Duodenal mucosa (tissue), 2 donors: Measurements from ENCODE around the gene UBE2E1.
"Not testable (repeated sequence)": the region's sequence is repeated elsewhere in the genome, so short reads cannot be mapped to it uniquely, and the experiment has no call there.

Experiments
- H3K27ac ChIP-seq: one replicate; pipeline ENCODE4 v1.7.0; 2013; ENCODE audit warnings: low read depth, low read length
- H3K27me3 ChIP-seq, 2 donors: one replicate each; pipeline ENCODE4 v1.7.0; 2013; ENCODE audit warnings: low read length in 2 of 2, control low read depth in 1 of 2; ENCODE audit not compliant: insufficient read depth in 2 of 2, control insufficient read depth in 1 of 2
- H3K36me3 ChIP-seq, 2 donors: one replicate each; pipeline ENCODE4 v1.7.0; 2013; ENCODE audit warnings: low read length in 2 of 2, control low read depth in 1 of 2; ENCODE audit not compliant: insufficient read depth in 2 of 2, control insufficient read depth in 1 of 2
- H3K4me1 ChIP-seq, 2 donors: one replicate each; pipeline ENCODE4 v1.7.0; 2013; ENCODE audit warnings: low read length in 2 of 2, control low read depth in 1 of 2; ENCODE audit not compliant: insufficient read depth in 2 of 2, control insufficient read depth in 1 of 2
- H3K4me3 ChIP-seq, 2 donors: one replicate each; pipeline ENCODE4 v1.7.0; 2013; ENCODE audit warnings: low read length in 2 of 2, low read depth in 1 of 2
- H3K9ac ChIP-seq, 2 donors: one replicate each; pipeline ENCODE4 v1.7.0; 2013; ENCODE audit warnings: low read length in 2 of 2, low read depth in 1 of 2
- H3K9me3 ChIP-seq, 2 donors: one replicate each; pipeline ENCODE4 v1.7.0; 2013; ENCODE audit warnings: low read length in 2 of 2, control low read depth in 1 of 2; ENCODE audit not compliant: control insufficient read depth in 1 of 2

The UBE2E1 gene

DNA sequence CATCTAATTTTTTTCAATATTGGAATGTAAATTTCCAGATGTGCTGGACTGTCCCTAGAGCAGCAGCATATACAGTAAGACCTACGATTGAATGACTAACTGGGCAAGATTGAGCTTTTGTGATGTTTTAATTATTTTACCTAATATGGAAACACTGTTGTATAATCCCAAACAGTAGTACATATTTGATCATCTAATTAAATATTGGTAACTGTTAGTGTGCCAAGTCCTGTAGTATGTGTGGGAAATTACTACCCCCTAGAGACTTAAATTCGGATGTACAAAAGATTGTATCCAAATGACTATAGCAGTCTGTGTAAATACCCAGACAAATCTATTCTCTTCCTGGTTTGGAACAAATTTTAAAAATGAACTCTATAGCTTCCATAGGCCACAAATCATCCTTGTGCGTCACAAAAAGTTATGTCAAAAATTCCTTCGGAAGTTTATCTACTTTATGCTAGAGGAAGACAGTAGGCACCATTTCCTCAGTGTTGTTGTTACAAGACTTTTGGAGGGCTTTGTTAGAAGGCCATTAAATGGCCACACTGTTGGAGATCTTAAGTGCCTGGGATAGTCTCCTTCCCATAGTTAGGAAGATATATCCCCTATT lies 69.5 kb downstream of the UBE2E1 start:
- H3K27me3 ChIP-seq, result no peaks in the 10 kb centered on the region
- peaks cover 0 to 6% of the 10 kb centered on the region in 2 donors for H3K4me1 ChIP-seq
- no peaks in the 10 kb centered on the region for H3K9me3 ChIP-seq
- no peak overlapping the region for H3K4me3 ChIP-seq
- H3K36me3 ChIP-seq, result peaks cover 0 to 2% of the 10 kb centered on the region in 2 donors
- H3K27ac ChIP-seq, result no peak overlapping the region
- H3K9ac ChIP-seq, result no peak overlapping the region

DNA sequence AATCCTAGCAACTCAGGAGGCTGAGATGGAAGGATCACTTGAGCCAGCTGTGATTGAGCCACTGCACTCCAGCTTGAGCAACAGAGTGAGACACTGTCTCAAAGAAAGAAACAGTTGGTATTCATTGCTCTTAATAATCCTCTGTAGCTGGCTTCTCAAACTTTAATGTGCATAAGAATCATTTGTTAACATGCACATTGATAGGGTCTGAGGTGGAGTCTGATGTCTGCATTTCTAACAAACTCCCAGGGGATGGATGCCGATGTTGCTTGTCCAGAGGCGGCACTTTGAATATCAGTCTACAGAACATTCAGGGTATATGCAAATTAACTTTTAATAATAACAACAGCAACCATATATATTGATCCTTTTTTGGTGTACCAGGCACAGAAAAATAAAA lies 71.2 kb downstream of the UBE2E1 start:
- Histone ChIP-seq H3K9me3 (no peaks in the 10 kb centered on the region), H3K27me3 (no peaks in the 10 kb centered on the region), H3K4me3 (no peak overlapping the region), H3K4me1 (peaks cover 0 to 6% of the 10 kb centered on the region in 2 donors), H3K36me3 (peaks cover 2 to 5% of the 10 kb centered on the region in 2 donors), H3K9ac (no peak overlapping the region), H3K27ac (no peak overlapping the region)

DNA sequence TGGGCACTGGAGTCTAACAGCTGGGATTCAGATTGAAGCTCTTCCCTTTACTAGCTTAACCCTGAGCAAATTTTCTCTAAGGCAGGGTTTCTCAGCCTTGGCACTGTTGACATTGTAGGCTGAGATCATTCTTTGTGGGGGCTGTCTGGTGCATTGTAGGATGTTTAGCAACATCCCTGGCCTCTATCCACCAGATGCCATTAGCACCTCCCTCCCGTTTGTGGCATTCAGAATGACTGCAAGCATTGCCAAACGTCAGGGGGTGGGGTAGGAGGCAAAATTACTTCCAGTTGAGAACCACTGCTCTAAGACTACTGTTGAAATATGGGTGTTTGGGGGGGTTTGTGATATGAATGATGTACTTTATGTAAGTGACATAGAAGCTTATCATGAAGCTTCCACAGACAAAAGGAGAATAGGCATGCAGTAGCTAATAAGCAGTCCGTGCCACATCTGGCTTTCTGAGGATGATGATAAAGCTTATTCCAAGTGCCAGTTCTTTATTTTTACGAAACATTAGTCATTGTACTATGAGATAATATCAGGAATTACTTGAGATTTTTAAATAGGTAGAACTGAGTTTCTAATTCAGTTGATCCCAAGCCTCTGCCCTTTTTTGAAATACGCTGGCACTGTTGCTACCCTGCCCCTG lies 71.7 kb downstream of the UBE2E1 start:
- Histone ChIP-seq H3K27me3 (no peaks in the 10 kb centered on the region), H3K9ac (no peak overlapping the region), H3K27ac (no peak overlapping the region), H3K9me3 (no peaks in the 10 kb centered on the region), H3K4me3 (no peak overlapping the region), H3K4me1 (peaks cover 0 to 6% of the 10 kb centered on the region in 2 donors), H3K36me3 (peaks cover 2 to 7% of the 10 kb centered on the region in 2 donors)

DNA sequence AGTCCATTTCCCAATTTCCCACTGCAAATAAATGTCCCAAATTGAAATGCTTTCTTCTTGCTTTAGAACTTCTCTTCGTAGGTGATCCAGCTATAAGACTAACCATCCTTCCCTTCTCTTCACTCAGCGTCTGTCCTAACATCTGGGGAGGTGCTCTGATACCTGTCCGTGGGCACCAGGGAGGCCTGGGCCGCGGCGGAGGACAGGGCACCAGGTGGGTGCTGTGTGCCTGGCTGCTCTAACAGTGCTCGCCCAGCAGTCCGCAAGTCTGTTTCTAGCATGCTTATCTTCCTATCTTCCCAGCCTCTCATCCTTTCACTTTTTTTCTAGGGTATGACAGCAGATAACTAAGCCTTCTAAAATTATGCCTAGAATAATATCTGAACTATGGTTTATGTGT lies 73.7 kb downstream of the UBE2E1 start:
- Histone ChIP-seq H3K27ac (no peak overlapping the region), H3K9me3 (no peaks in the 10 kb centered on the region), H3K27me3 (no peaks in the 10 kb centered on the region), H3K4me1 (peaks cover 0 to 6% of the 10 kb centered on the region in 2 donors), H3K36me3 (peaks cover 2 to 7% of the 10 kb centered on the region in 2 donors), H3K4me3 (no peak overlapping the region), H3K9ac (no peak overlapping the region)

DNA sequence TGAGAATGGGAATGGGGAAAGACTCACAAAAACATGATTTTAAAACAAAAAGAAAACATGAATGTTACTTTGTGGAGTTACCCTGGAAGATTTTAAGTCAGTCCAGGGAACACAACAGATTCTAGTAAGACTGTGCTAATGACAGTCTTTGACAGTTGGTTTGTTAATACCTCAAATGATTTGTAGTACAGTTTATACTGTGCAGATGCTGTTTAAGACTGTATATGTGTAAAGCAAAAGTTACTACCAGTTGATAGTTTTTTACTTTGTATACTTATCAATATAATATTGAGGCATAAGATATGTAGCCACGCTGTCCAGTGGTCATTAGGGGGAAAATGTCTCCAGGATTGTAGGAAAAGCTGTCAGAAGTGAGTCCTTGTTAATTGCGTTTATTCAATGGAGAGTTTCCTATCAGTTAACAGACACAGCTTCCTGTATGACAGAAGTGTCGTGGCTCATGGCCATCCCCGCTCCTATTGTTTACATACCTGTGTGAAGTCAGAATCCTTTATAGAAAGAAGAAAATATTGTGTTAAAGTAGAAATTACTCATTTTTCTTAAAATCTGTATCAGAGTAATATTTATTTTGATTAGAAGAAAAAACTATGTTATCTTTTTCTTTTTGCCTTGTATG lies 75.1 kb downstream of the UBE2E1 start:
- Histone ChIP-seq H3K9me3 (no peaks in the 10 kb centered on the region), H3K4me3 (no peak overlapping the region)

DNA sequence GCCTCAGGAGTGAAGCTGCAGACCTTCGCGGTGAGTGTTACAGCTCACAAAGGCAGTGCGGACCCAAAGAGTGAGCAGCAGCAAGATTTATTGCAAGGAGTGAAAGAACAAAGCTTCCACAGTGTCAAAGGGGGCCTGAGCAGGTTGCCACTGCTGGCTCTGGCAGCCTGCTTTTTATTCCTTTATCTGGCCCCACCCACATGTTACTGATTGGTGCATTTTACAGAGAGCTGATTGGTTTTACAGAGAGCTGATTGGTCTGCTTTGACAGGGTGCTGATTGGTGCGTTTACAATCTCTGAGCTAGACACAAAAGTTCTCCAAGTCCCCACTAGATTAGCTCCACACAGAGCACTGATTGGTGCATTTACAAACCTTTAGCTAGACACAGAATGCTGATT lies 76.2 kb downstream of the UBE2E1 start:
- H3K27me3 ChIP-seq, H3K9ac ChIP-seq, H3K36me3 ChIP-seq, H3K4me3 ChIP-seq, H3K4me1 ChIP-seq, H3K27ac ChIP-seq, H3K9me3 ChIP-seq: not testable (repeated sequence)

More for the DNA sequence above, 75.1 kb downstream of the UBE2E1 start:
- H3K4me1 ChIP-seq, result peaks cover 0 to 6% of the 10 kb centered on the region in 2 donors
- peaks cover 2 to 7% of the 10 kb centered on the region in 2 donors for H3K36me3 ChIP-seq
- no peak overlapping the region for H3K9ac ChIP-seq
- no peak overlapping the region for H3K27ac ChIP-seq
- H3K27me3 ChIP-seq, result no peaks in the 10 kb centered on the region

DNA sequence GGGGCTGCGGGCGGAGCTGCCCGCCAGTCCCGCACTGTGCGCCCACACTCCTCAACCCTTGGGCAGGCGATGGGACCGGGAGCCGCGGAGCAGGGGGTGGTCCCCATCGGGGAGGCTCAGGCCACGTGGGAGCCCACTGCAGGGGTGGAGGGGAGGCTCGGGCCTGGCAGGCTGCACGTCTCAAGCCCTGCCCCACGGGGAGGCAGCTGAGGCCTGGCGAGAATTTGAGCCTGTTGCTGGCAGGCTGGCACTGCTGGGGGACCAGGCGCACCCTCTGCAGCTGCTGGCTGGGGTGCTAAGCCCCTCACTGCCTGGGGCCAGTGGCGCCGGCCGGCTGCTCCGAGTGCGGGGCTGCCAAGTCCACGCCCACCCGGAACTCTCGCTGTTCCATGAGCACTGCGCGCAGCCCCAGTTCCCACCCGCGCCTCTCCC lies 76.7 kb downstream of the UBE2E1 start:
- Histone ChIP-seq H3K4me1 (no peaks in the 10 kb centered on the region), H3K9ac (no peak overlapping the region), H3K9me3 (no peaks in the 10 kb centered on the region), H3K4me3 (no peak overlapping the region), H3K27me3 (no peaks in the 10 kb centered on the region), H3K27ac (no peak overlapping the region), H3K36me3 (peaks cover 2 to 7% of the 10 kb centered on the region in 2 donors)

DNA sequence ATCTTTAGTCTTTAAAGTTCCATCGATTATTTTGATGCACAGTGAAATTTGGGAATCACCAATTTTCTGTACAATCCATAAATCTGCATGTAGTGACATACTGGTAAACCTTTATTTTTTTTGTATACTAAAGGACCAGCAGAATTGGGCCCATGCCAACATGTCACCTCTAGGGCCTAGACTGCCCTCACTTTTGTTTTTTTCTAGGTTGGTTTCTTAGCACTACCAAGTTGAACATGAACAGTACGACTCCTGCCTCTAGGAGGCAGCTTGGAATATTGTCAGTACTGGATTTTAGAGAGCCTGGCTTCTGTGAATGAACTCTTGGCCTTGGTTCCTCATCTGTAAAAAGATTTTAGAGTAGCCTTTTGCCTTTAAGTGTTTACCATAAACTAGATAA lies 78.7 kb downstream of the UBE2E1 start:
- H3K4me3 ChIP-seq, result no peak overlapping the region
- no peaks in the 10 kb centered on the region for H3K4me1 ChIP-seq
- no peak overlapping the region for H3K9ac ChIP-seq
- no peaks in the 10 kb centered on the region for H3K9me3 ChIP-seq
- peaks cover 2 to 7% of the 10 kb centered on the region in 2 donors for H3K36me3 ChIP-seq
- no peak overlapping the region for H3K27ac ChIP-seq
- no peaks in the 10 kb centered on the region for H3K27me3 ChIP-seq

DNA sequence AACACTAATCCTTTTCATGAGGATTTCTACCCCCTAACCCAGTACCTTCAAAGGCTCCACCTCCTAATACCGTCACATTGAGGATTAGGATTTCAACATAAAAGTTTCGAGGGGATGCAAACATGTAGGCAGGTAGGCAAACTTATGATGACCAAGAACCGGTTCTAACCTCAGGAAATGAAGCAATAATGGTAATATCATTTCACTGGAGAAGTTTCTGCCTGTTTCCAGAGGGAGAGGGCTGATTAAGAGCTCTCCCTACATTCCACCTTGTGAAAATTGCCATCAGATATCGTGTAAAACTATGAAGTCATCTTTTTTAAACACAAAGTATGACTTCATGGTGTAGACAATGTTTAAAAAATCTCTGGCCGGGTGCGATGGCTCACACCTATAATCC lies 79.5 kb downstream of the UBE2E1 start:
- H3K27me3 ChIP-seq, result no peaks in the 10 kb centered on the region

DNA sequence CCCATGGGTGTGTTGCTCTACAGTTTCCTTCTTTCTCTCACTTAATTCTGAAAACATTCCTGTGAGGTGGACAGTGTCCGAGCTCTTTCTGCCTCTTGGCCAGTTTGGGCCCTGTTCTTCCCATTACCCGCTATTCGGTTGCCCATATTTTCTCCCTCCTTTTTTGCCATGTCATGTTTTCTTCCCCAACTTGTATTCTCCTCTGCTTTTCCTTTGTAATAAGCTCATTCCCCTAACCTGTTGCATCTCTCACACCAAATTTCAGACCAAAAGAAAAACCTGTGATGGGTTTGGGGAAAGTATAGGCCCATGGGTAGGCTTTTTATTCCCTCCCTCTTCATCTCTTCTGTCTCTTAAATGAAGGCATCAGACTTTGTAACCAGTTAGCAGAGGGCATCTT lies 80.6 kb downstream of the UBE2E1 start:
- Histone ChIP-seq H3K9me3 (no peaks in the 10 kb centered on the region), H3K9ac (no peak overlapping the region), H3K4me1 (no peaks in the 10 kb centered on the region), H3K27ac (no peak overlapping the region), H3K27me3 (no peaks in the 10 kb centered on the region), H3K36me3 (peaks cover 0 to 18% of the 10 kb centered on the region in 2 donors), H3K4me3 (no peak overlapping the region)

More for the DNA sequence above, 79.5 kb downstream of the UBE2E1 start:
- Histone ChIP-seq H3K9ac (no peak overlapping the region), H3K36me3 (peaks cover 0 to 11% of the 10 kb centered on the region in 2 donors), H3K4me1 (no peaks in the 10 kb centered on the region), H3K4me3 (no peak overlapping the region), H3K9me3 (no peaks in the 10 kb centered on the region), H3K27ac (no peak overlapping the region)
